Neural progenitor cell (in vitro differentiated cells): ENCODE results near the gene ID4.

Experiments used
- CTCF ChIP-seq: fragments of 200-600 bp; sonication (generic); IDR thresholded peaks from 2 replicates; pipeline ENCODE4 v1.5.1; 2017; ENCODE audit warnings: antibody characterized with exemption, mild to moderate bottlenecking
- EZH2 ChIP-seq: fragments of 200-600 bp; sonication (generic); IDR thresholded peaks from 2 replicates; pipeline ENCODE4 v1.6.1; 2017; ENCODE audit warnings: antibody characterized with exemption, mild to moderate bottlenecking, moderate library complexity

DNA sequence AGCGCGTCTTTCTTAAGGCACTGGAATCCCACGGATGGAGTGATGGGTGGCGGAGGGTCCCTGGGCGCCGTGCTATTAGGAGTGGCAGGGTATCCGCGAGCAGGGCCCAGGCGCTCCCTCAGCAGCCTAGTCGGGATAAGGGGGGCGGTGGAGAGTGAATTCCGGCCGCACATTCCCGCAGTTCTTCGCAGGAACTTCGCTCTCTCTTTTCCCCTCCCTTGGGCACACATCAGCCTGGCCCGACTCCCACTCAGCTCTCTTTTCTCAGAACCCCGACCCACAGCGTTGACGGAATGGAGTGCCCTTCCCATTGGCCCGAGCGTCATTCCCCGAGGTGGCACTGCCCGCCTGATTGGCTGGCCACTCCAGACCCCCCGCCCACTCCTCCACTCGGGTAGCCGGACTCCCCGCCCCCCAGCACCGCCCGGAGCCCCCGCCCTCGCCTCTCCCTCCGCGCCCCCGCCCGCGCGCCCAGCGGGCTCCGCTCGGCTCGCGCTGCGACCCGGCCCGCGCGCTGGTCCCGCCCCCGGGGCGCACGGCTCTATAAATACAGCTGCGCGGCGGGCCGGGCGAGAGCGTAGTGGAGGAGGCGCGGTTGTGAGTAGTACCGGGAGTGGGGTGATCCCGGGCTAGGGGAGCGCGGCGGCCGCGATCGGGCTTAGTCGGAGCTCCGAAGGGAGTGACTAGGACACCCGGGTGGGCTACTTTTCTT, at the start of gene ID4:
- no peak for TF ChIP-seq CTCF
- no peak for TF ChIP-seq EZH2
